Dermis blood vessel endothelial cell (primary cell): ENCODE results near the gene LEAP2. TPM values are rescaled to one million over a fixed set of nuclear protein-coding genes. Genes with fewer than 3 reads are reported as not detected.
"Not testable (repeated sequence)": the region's sequence is repeated elsewhere in the genome, so short reads cannot be mapped to it uniquely, and the experiment has no call there.

Experiments
- DNase-seq: peaks from one replicate; pipeline ENCODE4 v3.0.0; 2010
- total RNA-seq: library from RNA; depleted of rRNA; stranded (reverse); fragments of >200 nt; gene quantifications from 2 replicates; pipeline ENCODE4 v1.2.3, GENCODE V29; 2014

LEAP2 gene
- total RNA-seq, 1 donor from 2014 or later = 0.17 TPM

GRCh38 chr5:132841305-132841704, 32.2 kb upstream of the LEAP2 start:
- DNase-seq = no peak

- no peak for DNase-seq
Measured at GRCh38 chr5:132848270-132848669, 25.2 kb upstream of the LEAP2 start.

GRCh38 chr5:132849347-132849746, 24.1 kb upstream of the LEAP2 start:
- no peak for DNase-seq

GRCh38 chr5:132850066-132850465, 23.4 kb upstream of the LEAP2 start:
- DNase-seq = no peak

- DNase-seq = no peak
Measured at GRCh38 chr5:132853323-132853722, 20.1 kb upstream of the LEAP2 start.

- no peak for DNase-seq
Measured at GRCh38 chr5:132853790-132854189, 19.7 kb upstream of the LEAP2 start.

GRCh38 chr5:132854301-132854700, 19.2 kb upstream of the LEAP2 start:
- peak; percentile 87 for DNase-seq

GRCh38 chr5:132854992-132855391, 18.5 kb upstream of the LEAP2 start:
- DNase-seq = not testable (repeated sequence)

- no peak for DNase-seq
Measured at GRCh38 chr5:132856011-132856410, 17.5 kb upstream of the LEAP2 start.

- DNase-seq = no peak
Measured at GRCh38 chr5:132859889-132860437, 13.5 kb upstream of the LEAP2 start.

- DNase-seq = no peak
Measured at GRCh38 chr5:132860742-132861141, 12.7 kb upstream of the LEAP2 start.

- DNase-seq = no peak
Measured at GRCh38 chr5:132865668-132866341, 7.7 kb upstream of the LEAP2 start.

GRCh38 chr5:132866342-132867045, 7.0 kb upstream of the LEAP2 start, which contains the start of the genes GDF9 and UQCRQ:
TSS of gene GDF9 (minus strand) at chr5:132866469. CDS start at chr5:132864533, 1,936 bp downstream.
TSS of gene UQCRQ (plus strand) at chr5:132866642. CDS start at chr5:132866882, 240 bp downstream.
- peak; percentile 100 for DNase-seq

GRCh38 chr5:132867046-132867451, 6.4 kb upstream of the LEAP2 start:
- DNase-seq = no peak

- no peak for DNase-seq
Measured at GRCh38 chr5:132868754-132869153, 4.7 kb upstream of the LEAP2 start.

- DNase-seq = no peak
Measured at GRCh38 chr5:132870801-132871200, 2.7 kb upstream of the LEAP2 start.

- no peak for DNase-seq
Measured at GRCh38 chr5:132871459-132872284, 1.8 kb upstream of the LEAP2 start.

- DNase-seq = no peak
Measured at GRCh38 chr5:132872788-132873118, 715 bp upstream of the LEAP2 start.

GRCh38 chr5:132873930-132874271, 433 bp downstream of the LEAP2 start:
- DNase-seq = no peak

- no peak for DNase-seq
Measured at GRCh38 chr5:132876020-132876759, 2.7 kb downstream of the LEAP2 start.

GRCh38 chr5:132877466-132877865, 4.0 kb downstream of the LEAP2 start:
- no peak for DNase-seq

GRCh38 chr5:132877938-132878337, 4.5 kb downstream of the LEAP2 start:
- peak; percentile 34 for DNase-seq
